ENCODE measurements around the gene NPIPA1. TPM values are rescaled to one million over a fixed set of nuclear protein-coding genes. Genes with fewer than 3 reads are reported as not detected.

NPIPA1 gene
- total and polyA plus RNA-seq, 2 of the 13 experiments (the other 11 are each of a cell fraction or from before 2014, with no cell fraction given), result 75.9 to 183 TPM

- TF ChIP-seq, protein P1, sequence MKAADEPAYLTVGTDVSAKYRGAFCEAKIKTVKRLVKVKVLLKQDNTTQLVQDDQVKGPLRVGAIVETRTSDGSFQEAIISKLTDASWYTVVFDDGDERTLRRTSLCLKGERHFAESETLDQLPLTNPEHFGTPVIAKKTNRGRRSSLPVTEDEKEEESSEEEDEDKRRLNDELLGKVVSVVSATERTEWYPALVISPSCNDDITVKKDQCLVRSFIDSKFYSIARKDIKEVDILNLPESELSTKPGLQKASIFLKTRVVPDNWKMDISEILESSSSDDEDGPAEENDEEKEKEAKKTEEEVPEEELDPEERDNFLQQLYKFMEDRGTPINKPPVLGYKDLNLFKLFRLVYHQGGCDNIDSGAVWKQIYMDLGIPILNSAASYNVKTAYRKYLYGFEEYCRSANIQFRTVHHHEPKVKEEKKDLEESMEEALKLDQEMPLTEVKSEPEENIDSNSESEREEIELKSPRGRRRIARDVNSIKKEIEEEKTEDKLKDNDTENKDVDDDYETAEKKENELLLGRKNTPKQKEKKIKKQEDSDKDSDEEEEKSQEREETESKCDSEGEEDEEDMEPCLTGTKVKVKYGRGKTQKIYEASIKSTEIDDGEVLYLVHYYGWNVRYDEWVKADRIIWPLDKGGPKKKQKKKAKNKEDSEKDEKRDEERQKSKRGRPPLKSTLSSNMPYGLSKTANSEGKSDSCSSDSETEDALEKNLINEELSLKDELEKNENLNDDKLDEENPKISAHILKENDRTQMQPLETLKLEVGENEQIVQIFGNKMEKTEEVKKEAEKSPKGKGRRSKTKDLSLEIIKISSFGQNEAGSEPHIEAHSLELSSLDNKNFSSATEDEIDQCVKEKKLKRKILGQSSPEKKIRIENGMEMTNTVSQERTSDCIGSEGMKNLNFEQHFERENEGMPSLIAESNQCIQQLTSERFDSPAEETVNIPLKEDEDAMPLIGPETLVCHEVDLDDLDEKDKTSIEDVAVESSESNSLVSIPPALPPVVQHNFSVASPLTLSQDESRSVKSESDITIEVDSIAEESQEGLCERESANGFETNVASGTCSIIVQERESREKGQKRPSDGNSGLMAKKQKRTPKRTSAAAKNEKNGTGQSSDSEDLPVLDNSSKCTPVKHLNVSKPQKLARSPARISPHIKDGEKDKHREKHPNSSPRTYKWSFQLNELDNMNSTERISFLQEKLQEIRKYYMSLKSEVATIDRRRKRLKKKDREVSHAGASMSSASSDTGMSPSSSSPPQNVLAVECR (CRISPR knock-in tag; IDR thresholded peaks at IDR 0.05; ENCODE audit: borderline replicate concordance), result peak; percentile 42; the same call in 1 of the 2 replicates
- peak; percentile 79 for TF ChIP-seq ZNF777 (CRISPR knock-in tag; IDR thresholded peaks at IDR 0.05)
- peak; percentile 59 for TF ChIP-seq POLR2G (IDR thresholded peaks at IDR 0.05; ENCODE audit: low read depth, low read length)
- peak; percentile 47 to 64; a peak in 2 of 4 replicates for TF ChIP-seq POLR2A (IDR thresholded peaks at IDR 0.05; ENCODE audit: insufficient read depth in 1 of 2, low read depth in 2 of 2, low read length in 2 of 2)
- TF ChIP-seq ZNF768 (CRISPR knock-in tag; IDR thresholded peaks at IDR 0.05), result peak; percentile 67; the same call in 1 of the 2 replicates
- peak; percentile 91 for TF ChIP-seq ZBTB33 (CRISPR knock-in tag; IDR thresholded peaks at IDR 0.05)
- TF ChIP-seq THAP11 (CRISPR knock-in tag; IDR thresholded peaks at IDR 0.05), result peak; percentile 55; the same call in 1 of the 2 replicates
- peak; percentile 66 for TF ChIP-seq SAP130 (CRISPR knock-in tag; IDR thresholded peaks at IDR 0.05; ENCODE audit: low read depth)
- peak; percentile 62; the same call in 1 of the 3 replicates for TF ChIP-seq MXI1 (IDR thresholded peaks at IDR 0.05; ENCODE audit: borderline replicate concordance, low read depth, low read length)
- 0 out of 2 replicates have a peak, but pooled peaks have one; percentile 36 for TF ChIP-seq ZNF616 (CRISPR knock-in tag; IDR thresholded peaks at IDR 0.05; ENCODE audit: low read depth)
- TF ChIP-seq STAG1 (CRISPR knock-in tag; IDR thresholded peaks at IDR 0.05), result peak; percentile 20
- TF ChIP-seq, protein P2, sequence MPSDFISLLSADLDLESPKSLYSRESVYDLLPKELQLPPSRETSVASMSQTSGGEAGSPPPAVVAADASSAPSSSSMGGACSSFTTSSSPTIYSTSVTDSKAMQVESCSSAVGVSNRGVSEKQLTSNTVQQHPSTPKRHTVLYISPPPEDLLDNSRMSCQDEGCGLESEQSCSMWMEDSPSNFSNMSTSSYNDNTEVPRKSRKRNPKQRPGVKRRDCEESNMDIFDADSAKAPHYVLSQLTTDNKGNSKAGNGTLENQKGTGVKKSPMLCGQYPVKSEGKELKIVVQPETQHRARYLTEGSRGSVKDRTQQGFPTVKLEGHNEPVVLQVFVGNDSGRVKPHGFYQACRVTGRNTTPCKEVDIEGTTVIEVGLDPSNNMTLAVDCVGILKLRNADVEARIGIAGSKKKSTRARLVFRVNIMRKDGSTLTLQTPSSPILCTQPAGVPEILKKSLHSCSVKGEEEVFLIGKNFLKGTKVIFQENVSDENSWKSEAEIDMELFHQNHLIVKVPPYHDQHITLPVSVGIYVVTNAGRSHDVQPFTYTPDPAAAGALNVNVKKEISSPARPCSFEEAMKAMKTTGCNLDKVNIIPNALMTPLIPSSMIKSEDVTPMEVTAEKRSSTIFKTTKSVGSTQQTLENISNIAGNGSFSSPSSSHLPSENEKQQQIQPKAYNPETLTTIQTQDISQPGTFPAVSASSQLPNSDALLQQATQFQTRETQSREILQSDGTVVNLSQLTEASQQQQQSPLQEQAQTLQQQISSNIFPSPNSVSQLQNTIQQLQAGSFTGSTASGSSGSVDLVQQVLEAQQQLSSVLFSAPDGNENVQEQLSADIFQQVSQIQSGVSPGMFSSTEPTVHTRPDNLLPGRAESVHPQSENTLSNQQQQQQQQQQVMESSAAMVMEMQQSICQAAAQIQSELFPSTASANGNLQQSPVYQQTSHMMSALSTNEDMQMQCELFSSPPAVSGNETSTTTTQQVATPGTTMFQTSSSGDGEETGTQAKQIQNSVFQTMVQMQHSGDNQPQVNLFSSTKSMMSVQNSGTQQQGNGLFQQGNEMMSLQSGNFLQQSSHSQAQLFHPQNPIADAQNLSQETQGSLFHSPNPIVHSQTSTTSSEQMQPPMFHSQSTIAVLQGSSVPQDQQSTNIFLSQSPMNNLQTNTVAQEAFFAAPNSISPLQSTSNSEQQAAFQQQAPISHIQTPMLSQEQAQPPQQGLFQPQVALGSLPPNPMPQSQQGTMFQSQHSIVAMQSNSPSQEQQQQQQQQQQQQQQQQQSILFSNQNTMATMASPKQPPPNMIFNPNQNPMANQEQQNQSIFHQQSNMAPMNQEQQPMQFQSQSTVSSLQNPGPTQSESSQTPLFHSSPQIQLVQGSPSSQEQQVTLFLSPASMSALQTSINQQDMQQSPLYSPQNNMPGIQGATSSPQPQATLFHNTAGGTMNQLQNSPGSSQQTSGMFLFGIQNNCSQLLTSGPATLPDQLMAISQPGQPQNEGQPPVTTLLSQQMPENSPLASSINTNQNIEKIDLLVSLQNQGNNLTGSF (CRISPR knock-in tag; IDR thresholded peaks at IDR 0.05), result 0 out of 2 replicates have a peak, but pooled peaks have one; percentile 34
- peak; percentile 32; the same call in 1 of the 2 replicates for TF ChIP-seq ZGPAT (CRISPR knock-in tag; IDR thresholded peaks at IDR 0.05)
- peak; percentile 80 for TF ChIP-seq MYC (CRISPR knock-in tag; IDR thresholded peaks at IDR 0.05; ENCODE audit: borderline replicate concordance)
- 0 out of 2 replicates have a peak, but pooled peaks have one; percentile 30 for TF ChIP-seq ZFYVE20 (CRISPR knock-in tag; IDR thresholded peaks at IDR 0.05; ENCODE audit: borderline replicate concordance, low read depth)
Measured at GRCh38 chr16:14989291-14990281, 52.3 kb downstream of the NPIPA1 start (continued).
